ENCODE data around the gene PGM1.

PGM1 gene

DNA sequence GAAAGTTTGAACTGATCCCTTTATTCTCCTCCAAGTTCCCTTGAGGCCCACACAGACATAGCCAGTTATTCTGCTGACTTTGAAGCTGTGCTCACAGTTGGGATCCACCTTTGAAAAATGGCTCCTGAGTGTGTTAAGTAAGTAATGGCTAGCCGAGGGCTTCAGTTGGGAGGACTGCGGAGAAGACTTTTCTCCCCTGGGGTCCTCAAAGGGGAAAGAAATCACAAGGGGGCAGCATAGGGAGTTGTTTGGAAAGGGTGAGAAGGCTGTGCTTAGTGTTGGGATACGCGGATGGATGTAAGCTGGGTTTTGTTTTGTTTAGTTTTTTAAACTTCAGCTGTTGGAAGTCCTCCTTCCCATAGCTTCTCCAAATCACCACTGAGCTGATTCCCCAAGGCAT, 8.3 kb downstream of the PGM1 start:
- DNase-seq, result no peak

GRCh38 chr1:63601912-63602311, 8.7 kb downstream of the PGM1 start:
- DNase-seq, result no peak

GRCh38 chr1:63602629-63603028, 9.4 kb downstream of the PGM1 start:
- no peak for DNase-seq

DNA sequence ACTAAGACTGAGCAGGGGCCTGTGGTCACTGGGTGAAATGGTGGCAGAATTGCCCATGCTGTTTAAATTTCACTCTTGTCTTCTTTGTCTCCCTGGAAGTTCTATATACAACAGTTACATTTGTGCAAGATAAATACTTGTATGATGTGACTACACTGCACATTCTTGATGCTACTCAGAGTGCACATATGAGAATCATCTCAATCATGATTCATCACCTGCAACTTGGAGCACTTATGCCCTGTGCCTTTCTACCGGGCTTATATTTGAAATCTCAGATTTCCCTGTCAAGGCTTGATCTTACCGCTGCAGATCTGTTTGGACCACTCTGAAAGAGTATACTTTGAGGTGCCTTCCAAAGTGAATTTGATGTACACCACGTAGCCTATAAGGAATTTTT, 10.6 kb downstream of the PGM1 start:
- no peak for DNase-seq

DNA sequence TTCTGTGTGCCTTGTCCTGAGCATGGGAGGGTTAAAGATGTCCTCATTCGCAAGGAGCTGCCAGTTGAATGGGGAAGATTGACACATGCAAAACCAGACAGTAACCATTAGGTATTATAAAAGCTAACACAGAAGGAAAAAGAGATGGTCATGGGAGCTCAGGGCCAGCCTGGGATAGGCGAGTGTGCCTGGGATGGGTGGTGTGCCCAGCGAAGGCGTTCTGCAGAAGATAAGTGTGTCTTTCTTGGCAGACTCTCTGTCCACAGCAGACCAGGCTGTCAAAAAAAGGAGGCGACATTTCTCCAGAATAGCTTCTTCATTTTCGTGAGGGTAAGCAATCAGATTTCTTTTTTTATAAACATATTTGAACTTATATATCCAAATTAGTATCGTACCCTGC, 14.1 kb downstream of the PGM1 start:
- no peak for DNase-seq

DNA sequence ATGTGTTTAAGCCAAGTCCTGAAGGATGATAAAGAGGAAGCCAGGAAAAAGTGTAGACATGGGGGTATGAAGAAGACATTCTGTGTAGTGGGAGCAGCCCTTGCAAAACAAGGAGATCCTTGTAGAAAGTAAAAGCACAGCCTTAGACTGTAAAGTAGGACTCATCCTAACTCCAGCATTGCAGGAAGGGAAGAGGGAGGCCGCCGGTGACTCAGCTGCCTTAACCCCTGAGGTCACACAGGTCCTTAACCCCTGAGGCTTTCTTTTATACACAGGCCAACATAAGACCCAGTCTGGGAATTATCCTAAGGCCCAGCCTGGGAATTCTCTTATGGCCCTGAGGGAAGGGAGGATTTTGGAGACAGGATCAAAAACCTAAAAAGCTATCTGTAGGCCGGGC, 18.0 kb downstream of the PGM1 start:
- DNase-seq, result no peak

DNA sequence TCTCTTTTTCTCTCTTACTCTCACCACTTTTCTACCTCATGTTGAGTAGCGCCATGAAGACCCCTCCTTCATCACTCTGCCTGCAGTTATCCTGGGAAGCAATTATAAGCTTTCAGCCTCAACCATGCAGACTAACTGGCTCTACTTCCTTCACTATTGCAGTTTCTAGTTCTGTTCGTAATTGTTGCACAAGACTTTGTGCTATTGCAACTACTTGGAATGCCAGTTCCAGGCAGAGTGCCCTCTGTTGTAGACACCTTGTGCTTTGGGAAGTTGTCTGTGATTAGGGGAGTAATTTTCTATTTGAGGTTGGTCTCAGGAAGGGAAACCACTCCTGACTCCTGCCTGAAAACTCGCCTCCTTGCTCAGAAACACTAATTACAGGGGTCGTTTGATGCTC, 19.4 kb downstream of the PGM1 start:
- no peak for DNase-seq

DNA sequence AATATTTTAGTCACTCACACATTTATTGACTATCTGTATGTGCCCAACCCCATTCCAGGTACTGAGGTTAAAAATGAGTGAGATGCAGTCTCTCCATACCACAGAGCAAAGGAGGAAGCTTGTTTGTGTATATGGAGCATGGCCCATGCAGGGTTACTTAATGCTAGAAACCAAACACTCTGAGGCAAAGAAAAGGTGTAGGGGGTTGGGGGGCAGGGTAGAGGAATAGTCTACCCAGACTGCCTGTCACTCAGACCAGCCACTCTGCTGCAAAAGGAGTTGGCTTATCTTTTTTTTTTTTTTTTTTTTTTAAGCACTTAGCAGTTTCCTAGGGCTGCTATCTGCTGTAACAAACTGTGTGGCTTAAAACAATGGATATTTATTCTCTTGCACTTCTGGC, 19.8 kb downstream of the PGM1 start:
- DNase-seq, result no peak

GRCh38 chr1:63615768-63616420, 22.7 kb downstream of the PGM1 start:
- peak; percentile 49 for DNase-seq

GRCh38 chr1:63617450-63617849, 24.2 kb downstream of the PGM1 start:
- no peak for DNase-seq

DNA sequence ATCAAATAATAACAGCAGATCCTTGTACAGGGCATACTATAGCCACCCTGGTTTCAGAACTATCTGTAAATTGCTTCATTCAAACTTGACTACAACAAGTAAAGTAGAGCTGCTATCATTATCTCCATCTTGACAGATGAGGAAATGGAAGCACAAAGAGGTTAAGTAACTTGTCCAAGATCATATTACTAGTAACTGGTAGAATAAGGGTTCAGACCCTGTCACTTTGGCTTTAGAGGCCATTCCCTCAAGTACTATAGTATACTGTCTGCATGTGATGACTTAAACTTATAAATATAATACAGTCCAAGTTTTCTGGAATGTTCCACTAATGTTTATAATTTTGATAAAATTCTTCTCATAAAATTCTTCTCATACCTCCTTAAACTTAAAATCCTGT, 24.8 kb downstream of the PGM1 start:
- DNase-seq, result no peak

- no peak for DNase-seq
These were observed 26.3 kb downstream of the PGM1 start for GRCh38 chr1:63619558-63619957.

- DNase-seq, result no peak
These were observed 27.5 kb downstream of the PGM1 start for GRCh38 chr1:63620671-63621070.

DNA sequence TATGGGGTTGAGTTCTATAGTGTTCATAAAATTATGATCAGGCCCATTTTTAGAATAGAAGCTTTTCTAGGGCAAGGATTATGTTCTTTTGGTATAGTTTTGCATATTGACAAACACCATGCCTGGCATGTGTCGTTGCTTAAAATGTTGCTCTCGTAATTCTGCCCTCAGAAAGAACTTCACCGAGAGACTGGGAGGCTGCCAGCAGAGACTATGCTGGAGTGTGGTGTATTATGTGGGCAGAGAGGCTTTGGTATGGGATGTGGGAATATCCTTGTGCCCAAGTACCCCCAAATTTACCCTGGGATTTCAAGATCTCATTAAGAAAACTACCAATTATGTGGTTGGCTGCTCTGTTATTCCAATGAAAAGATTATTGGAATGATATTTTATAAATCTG, 27.9 kb downstream of the PGM1 start:
- no peak for DNase-seq

DNA sequence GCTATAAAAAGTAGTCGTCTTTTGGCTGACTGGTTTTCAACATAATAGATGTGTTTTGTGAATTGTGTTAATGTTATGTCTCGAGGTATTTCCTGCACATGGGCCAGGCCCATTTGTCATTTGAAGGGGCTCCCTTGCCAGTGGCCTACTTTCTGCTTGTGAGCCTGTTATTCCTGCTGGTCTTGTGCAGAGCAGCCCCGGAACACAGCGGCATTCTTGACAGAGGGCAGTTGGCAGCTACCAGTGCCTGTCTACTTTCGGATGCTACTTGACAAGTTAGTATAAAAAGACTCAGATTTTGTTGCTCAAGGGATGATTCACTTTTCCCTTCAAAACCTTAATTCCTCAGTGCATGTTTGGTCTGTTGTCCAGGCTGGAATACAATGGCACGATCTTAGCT, 28.5 kb downstream of the PGM1 start:
- DNase-seq, result no peak

DNA sequence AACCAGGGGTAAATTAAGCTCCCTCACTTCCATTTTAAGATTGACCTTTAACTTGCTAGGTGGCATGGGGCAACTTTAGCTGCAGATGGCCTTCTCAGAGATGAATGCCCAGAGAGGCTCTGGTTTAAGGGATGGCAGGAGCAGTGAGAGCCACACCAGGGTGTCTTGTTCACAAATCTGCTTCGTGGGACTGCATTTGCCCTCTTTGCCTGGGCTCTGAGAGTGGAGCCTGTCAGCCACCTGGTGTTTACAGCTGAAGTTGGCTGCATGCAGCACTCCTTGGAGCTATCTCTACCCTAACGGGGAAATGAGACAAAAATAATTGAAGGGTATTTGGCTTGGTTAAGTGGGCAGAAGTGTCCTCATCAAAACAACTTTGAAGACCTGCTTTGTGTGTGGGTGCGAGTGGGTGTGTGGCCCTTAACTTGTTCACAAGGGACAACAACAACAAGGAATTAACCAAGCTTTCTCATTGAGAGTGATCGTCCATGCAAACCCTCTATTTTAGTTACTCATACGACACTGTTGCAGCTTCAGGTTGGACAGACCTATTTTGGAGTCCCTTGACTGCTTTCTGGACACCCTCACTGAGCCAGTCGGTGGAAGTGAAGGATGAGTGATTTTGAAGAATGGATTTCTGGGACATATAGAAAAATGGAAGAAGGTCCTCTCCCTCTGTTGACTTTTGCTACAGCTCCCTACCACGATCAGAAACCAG, 29.8 kb downstream of the PGM1 start:
- peak; percentile 43 for DNase-seq

- no peak for DNase-seq
These were observed 30.7 kb downstream of the PGM1 start for GRCh38 chr1:63623952-63624351.

DNA sequence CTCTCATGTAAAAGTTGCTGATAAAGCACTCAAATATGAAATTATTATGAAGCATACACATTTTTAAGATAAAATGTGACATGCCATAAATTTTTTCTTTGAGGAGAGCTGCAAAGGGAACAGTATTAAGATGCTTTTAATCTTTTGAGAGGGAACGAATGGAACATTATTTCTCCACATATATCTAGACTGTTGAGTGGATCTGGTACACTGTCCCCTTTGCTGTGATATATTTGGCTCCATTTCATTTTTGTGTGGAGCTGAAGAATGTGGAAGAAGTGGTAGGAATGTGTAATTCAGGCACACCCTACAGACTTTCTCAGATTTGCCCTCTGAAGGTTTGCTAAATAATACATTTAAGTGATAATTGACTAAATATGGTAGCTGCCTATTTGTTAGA, 31.7 kb downstream of the PGM1 start:
- no peak for DNase-seq

DNA sequence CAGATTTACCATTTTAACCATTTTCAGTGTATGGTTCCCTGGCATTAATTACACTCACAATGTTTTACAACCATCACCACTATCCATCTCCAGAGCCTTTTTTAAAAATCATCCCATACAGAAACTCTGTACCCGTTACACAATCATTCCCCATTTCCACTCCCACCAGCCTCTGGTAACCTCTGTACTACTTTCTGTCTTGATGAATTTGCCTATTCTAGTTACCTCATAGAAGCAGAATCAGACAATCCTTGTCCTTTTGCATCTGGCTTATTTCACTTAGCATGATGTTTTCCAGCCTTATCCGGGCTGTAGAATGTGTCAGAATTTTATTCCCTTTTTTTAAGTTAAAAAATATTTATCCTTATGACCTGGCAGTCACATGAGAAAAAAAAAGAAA, 33.0 kb downstream of the PGM1 start:
- no peak for DNase-seq

DNA sequence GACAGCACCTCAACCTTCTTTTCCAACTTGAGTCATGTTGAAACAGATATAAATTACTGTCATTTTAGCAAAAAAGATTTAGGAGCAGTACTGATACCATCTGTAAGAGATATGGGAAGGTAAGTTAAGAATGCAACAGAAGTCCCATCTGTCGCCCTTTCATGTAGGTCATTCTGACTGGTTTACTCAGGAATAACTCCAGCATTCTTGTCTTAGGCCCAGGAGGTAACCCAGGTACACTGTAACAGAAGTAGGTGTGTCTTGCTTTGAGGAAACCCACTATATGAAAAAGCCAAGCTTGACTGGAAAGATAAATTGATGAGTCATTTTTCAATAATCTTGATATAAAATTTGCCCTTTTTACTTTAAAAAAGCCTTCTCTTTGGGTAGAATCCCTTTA, 35.4 kb downstream of the PGM1 start:
- no peak for DNase-seq

GRCh38 chr1:63630238-63630637, 37.0 kb downstream of the PGM1 start:
- no peak for DNase-seq

GRCh38 chr1:63630666-63631065, 37.5 kb downstream of the PGM1 start:
- DNase-seq, result no peak

DNA sequence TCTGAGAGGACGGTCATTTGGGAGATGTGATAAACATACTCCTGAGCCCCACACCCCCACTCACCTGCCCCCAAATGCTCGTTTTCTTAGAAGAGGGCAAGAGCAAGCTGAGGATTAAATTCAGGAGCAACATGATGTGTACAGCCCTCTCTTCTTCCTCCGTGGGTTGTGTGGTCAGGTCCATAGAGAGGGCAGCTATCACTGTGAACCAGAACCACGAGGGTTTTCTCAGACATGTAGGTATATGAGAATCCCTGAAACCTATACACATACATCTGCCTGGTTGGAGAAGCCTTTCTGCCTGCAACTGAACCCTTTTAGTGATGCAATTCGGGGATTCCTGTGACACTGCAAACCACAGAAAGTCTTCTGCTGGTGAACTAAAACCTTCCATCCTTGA, 38.9 kb downstream of the PGM1 start:
- DNase-seq, result no peak

DNA sequence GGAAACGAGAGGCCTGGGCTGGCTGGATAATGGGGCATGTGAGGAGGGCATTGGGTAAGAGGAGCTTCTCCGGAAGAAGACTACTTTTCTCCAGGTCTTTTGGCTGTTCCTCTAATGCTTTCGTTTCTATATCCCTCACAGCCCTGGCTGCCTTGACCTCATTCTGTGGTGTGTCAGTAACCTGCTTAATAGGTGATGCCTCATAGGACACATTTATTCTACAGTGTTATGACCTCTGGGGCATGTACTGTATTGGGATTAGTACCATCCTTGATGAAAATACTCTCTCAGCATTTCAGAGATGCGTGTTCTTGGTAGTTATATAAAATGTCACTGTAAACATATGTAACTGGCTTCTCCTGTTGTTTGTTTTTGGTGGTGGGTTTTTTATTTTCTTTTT, 40.1 kb downstream of the PGM1 start:
- DNase-seq, result no peak

DNA sequence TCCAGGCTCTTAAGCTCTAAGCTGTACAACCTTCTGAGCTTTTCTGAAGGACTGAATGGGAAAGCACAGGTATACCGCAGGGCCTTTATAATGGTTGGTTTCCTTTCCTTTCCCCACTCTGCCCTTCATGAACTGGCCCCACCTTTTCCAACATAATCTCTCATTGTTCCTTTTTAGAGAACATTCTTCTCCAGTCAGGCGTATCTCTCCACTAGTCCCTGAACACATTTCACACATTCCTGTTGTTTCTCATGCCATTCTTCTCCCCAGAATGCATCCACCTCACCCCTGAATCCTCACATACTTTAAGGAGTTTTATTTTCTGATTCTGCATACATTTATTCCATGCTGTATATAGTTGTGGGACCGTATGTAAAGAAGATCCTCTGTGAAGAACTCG, 41.3 kb downstream of the PGM1 start:
- no peak for DNase-seq
